A549 (cell line): ENCODE results near the gene PLEKHD1. TPM values are rescaled to one million over a fixed set of nuclear protein-coding genes. Genes with fewer than 3 reads are reported as not detected.

Source experiments
- ATAC-seq, 2 experiments: fragments of 200-7000 bp in 1 of 2; fragments of >200 bp in 1 of 2; cut with Nextera tagmentation in 1 of 2; cut with Tn5 transposase in 1 of 2; 3 replicates each; pipeline versions ENCODE4 v1.8.0 to v1.9.1; 2018 to 2020; ENCODE audit warnings: mild to moderate bottlenecking in 1 of 2, moderate library complexity in 1 of 2
- CTCF ChIA-PET: fragments of 300-600 bp; sonication (Branson Sonifier 250); formaldehyde crosslinking; extraction: SDS; loops from one replicate; lab custom pipeline; 2021; ENCODE audit warnings: antibody characterized with exemption, inconsistent platforms; lab: Yijun Ruan, JAX
- POLR2A ChIA-PET: fragments of 350-600 bp; formaldehyde crosslinking; extraction: SDS; loops from one replicate; lab custom pipeline; 2021; ENCODE audit warnings: antibody characterized with exemption, inconsistent platforms; lab: Yijun Ruan, JAX
- DNase-seq, 2 experiments: peaks; one replicate each; pipeline versions ENCODE4 v3.0.0 to v3.0.0-alpha.2; 2011 to 2016; ENCODE audit warnings: low read depth in 1 of 2, low spot score in 1 of 2
- FAIRE-seq: peaks from 2 replicates; lab custom pipeline; 2011; peaks lifted over from hg19 to GRCh38; lab: Jason Lieb, UNC
- H3K27ac ChIP-seq, 2 experiments: fragments of >200 bp; sonication (Bioruptor Twin); formaldehyde crosslinking; 3 replicates each; pipeline ENCODE4 v1.5.1; 2016 to 2017
- H3K4me1 ChIP-seq: fragments of >200 bp; sonication (Bioruptor Twin); formaldehyde crosslinking; 3 replicates; pipeline ENCODE4 v1.6.1; 2016
- H3K4me2 ChIP-seq: fragments of >200 bp; sonication (Bioruptor Twin); formaldehyde crosslinking; 3 replicates; pipeline ENCODE4 v1.6.1; 2016
- H3K4me3 ChIP-seq: fragments of >200 bp; sonication (Bioruptor Twin); formaldehyde crosslinking; 3 replicates; pipeline ENCODE4 v1.5.1; 2016
- H3K9me3 ChIP-seq: fragments of >200 bp; sonication (Bioruptor Twin); formaldehyde crosslinking; 3 replicates; pipeline ENCODE4 v1.6.1; 2016
- ATOH8 ChIP-seq: fragments of 250-450 bp; sonication (Bioruptor Pico); IDR thresholded peaks from 2 replicates; pipeline ENCODE4 v1.5.0; 2020; ENCODE audit warnings: low read depth, mild to moderate bottlenecking, moderate library complexity
- BCL3 ChIP-seq: fragments of >200 bp; sonication (Bioruptor Twin); formaldehyde crosslinking; IDR thresholded peaks from 3 replicates; pipeline ENCODE4 v1.6.1; 2016
- BHLHE40 ChIP-seq: IDR thresholded peaks from 2 replicates; pipeline ENCODE4 v1.6.1; 2012; ENCODE audit warnings: low read depth, low read length, inconsistent platforms
- CHD4 ChIP-seq: fragments of 200-600 bp; sonication (generic); IDR thresholded peaks from 2 replicates; pipeline ENCODE4 v1.6.1; 2016; ENCODE audit warnings: antibody characterized with exemption, mild to moderate bottlenecking, borderline replicate concordance
- FOSB ChIP-seq: fragments of 250-450 bp; sonication (Bioruptor Pico); IDR thresholded peaks from 2 replicates; pipeline ENCODE4 v1.5.0; 2020; ENCODE audit warnings: mild to moderate bottlenecking, moderate library complexity
- FOSL2 ChIP-seq, 2 experiments: fragments of 450-650 bp in 1 of 2; fragments of >200 bp in 1 of 2; sonication (Bioruptor Twin) in 1 of 2; formaldehyde crosslinking; IDR thresholded peaks; 2 replicates each; pipeline versions ENCODE4 v1.5.0 to v1.6.1; 2016 to 2020; ENCODE audit warnings: mild to moderate bottlenecking in 1 of 2, moderate library complexity in 1 of 2
- FOXS1 ChIP-seq: fragments of 250-450 bp; sonication (Bioruptor Pico); IDR thresholded peaks from 2 replicates; pipeline ENCODE4 v1.5.0; 2020; ENCODE audit warnings: mild to moderate bottlenecking, moderate library complexity
- HDAC2 ChIP-seq: fragments of 200-600 bp; sonication (generic); IDR thresholded peaks from 2 replicates; pipeline ENCODE4 v1.6.1; 2016
- HES2 ChIP-seq: fragments of >200 bp; sonication (Bioruptor Twin); formaldehyde crosslinking; IDR thresholded peaks from 2 replicates; pipeline ENCODE4 v1.6.1; 2016
- HEYL ChIP-seq: fragments of 250-450 bp; sonication (Bioruptor Pico); IDR thresholded peaks from 2 replicates; pipeline ENCODE4 v1.8.0; 2021; ENCODE audit warnings: mild to moderate bottlenecking, moderate library complexity
- HOXA7 ChIP-seq: fragments of 250-450 bp; sonication (Bioruptor Pico); IDR thresholded peaks from 2 replicates; pipeline ENCODE4 v1.5.0; 2020; ENCODE audit warnings: mild to moderate bottlenecking, moderate library complexity
- HOXB5 ChIP-seq: fragments of 250-450 bp; sonication (Bioruptor Pico); IDR thresholded peaks from 2 replicates; pipeline ENCODE4 v1.5.0; 2020; ENCODE audit warnings: mild to moderate bottlenecking, moderate library complexity
- JUNB ChIP-seq: fragments of >200 bp; sonication (Bioruptor Twin); formaldehyde crosslinking; IDR thresholded peaks from 2 replicates; pipeline ENCODE4 v1.6.1; 2016
- KDM1A ChIP-seq: fragments of 200-600 bp; sonication (generic); IDR thresholded peaks from 2 replicates; pipeline ENCODE4 v1.6.1; 2016; ENCODE audit warnings: low read depth, mild to moderate bottlenecking
- MYC ChIP-seq: IDR thresholded peaks from 2 replicates; pipeline ENCODE4 v1.6.1; 2012; ENCODE audit warnings: mild to moderate bottlenecking, inconsistent platforms, low read length, improper control_type of control experiment, borderline replicate concordance
- NFE2L2 ChIP-seq: fragments of 150-350 bp; conservative IDR thresholded peaks from 2 replicates; pipeline ENCODE4 v1.6.1; 2014; ENCODE audit warnings: low read length
- RAD21 ChIP-seq, 2 experiments: fragments of >200 bp in 1 of 2; sonication (Bioruptor Twin) in 1 of 2; formaldehyde crosslinking in 1 of 2; IDR thresholded peaks in 1 of 2; conservative IDR thresholded peaks in 1 of 2; 2 replicates in 1 of 2; 3 replicates in 1 of 2; pipeline ENCODE4 v1.6.1; 2012 to 2018; ENCODE audit warnings: inconsistent platforms in 1 of 2
- REST ChIP-seq: fragments of 200-600 bp; sonication (generic); IDR thresholded peaks from 2 replicates; pipeline ENCODE4 v1.6.1; 2016; ENCODE audit warnings: antibody characterized with exemption, mild to moderate bottlenecking, moderate library complexity
- SREBF2 ChIP-seq: fragments of 450-650 bp; IDR thresholded peaks from 2 replicates; pipeline ENCODE4 v1.6.1; 2014; ENCODE audit warnings: mild to moderate bottlenecking, moderate library complexity
- ZSCAN20 ChIP-seq: fragments of 250-450 bp; sonication (Bioruptor Pico); IDR thresholded peaks from 2 replicates; pipeline ENCODE4 v1.8.0; 2022; ENCODE audit warnings: mild to moderate bottlenecking, moderate library complexity
- WGBS: methylation state at CpG from one replicate; pipeline ENCODE4 v1.1.6; 2017; ENCODE audit errors: missing lambda C conversion rate; 5-methylcytosine and 5-hydroxymethylcytosine counted together
- polyA plus RNA-seq, 4 experiments: library from polyadenylated mRNA; depleted of rRNA in 3 of 4; stranded (reverse); fragments of >200 nt; fragmentation: RNase III in 1 of 4; extraction: RNeasy Plus Mini Kit Qiagen cat#74134 plus additional on column Dnase treatment in 1 of 4; gene quantifications; 2 replicates in 3 of 4; 3 replicates in 1 of 4; pipeline ENCODE4 v1.2.3, GENCODE V29; 2011 to 2017

The PLEKHD1 gene
- polyA plus RNA-seq, 2 of the 4 experiments (the other 2 are of a cell fraction): 0.01 to 0.04 TPM

- H3K27ac ChIP-seq: no peak overlapping the region
- no peak overlapping the region for H3K4me2 ChIP-seq
- 74% methylated on average over 10 of the region's 10 CpGs for WGBS
- ATAC-seq (no peak), FAIRE-seq (no peak), DNase-seq (no peak)
- H3K9me3 ChIP-seq: no peaks in the 10 kb centered on the region
- POLR2A ChIA-PET: no interaction called here
- TF ChIP-seq HEYL: no peak
- no peak for TF ChIP-seq HOXB5 (CRISPR knock-in tag)
- TF ChIP-seq KDM1A: no peak
- TF ChIP-seq RAD21 (conservative IDR thresholded peaks at IDR 0.05 in 1 of 2, IDR thresholded peaks at IDR 0.05 in 1 of 2): no peak
- no peak for TF ChIP-seq FOXS1 (CRISPR knock-in tag)
- no peak for TF ChIP-seq NFE2L2
- no peak for TF ChIP-seq SREBF2
- H3K4me3 ChIP-seq: no peak overlapping the region
- CTCF ChIA-PET: interaction anchor here (1.0 to 1.8 kb wide), 3 partner anchors 10 to 229 kb away, joined by 3 to 8 read pairs (median 3); no protein-coding TSS in a partner anchor
- H3K4me1 ChIP-seq: no peaks in the 10 kb centered on the region
Measured at GRCh38 chr14:69471916-69472315, 12.6 kb upstream of the PLEKHD1 start.

- Histone ChIP-seq H3K4me3 (no peak overlapping the region), H3K4me1 (no peaks in the 10 kb centered on the region), H3K9me3 (no peaks in the 10 kb centered on the region), H3K27ac (no peak overlapping the region), H3K4me2 (no peak overlapping the region)
- FAIRE-seq: no peak
- DNase-seq: no peak
- 14% methylated on average over 2 of the region's 3 CpGs for WGBS
- ATAC-seq: no peak
- POLR2A ChIA-PET: no interaction called here
- TF ChIP-seq ZSCAN20 (CRISPR knock-in tag) (no peak), BCL3 (no peak), HES2 (no peak), NFE2L2 (no peak), HDAC2 (no peak), JUNB (no peak), BHLHE40 (no peak), HEYL (no peak), SREBF2 (no peak), REST (no peak), ATOH8 (CRISPR knock-in tag) (no peak), HOXA7 (no peak), FOXS1 (CRISPR knock-in tag) (no peak), FOSL2 (IDR thresholded peaks at IDR 0.05) (no peak), FOSL2 (CRISPR knock-in tag; IDR thresholded peaks at IDR 0.05) (no peak), RAD21 (conservative IDR thresholded peaks at IDR 0.05 in 1 of 2, IDR thresholded peaks at IDR 0.05 in 1 of 2) (no peak), CHD4 (no peak), MYC (no peak), KDM1A (no peak), FOSB (CRISPR knock-in tag) (no peak)
- CTCF ChIA-PET: interaction anchor here (0.6 to 2.1 kb wide), 2 partner anchors 13 to 344 kb away, joined by 3 to 5 read pairs; no protein-coding TSS in a partner anchor
Measured at GRCh38 chr14:69473260-69473659, 11.3 kb upstream of the PLEKHD1 start.
